GM23248 (cell line): ENCODE measurements around the gene MYMX. TPM values are rescaled to one million over a fixed set of nuclear protein-coding genes. Genes with fewer than 3 reads are reported as not detected.

Experiments used
- DNase-seq: peaks from one replicate; pipeline ENCODE4 v3.0.0-alpha.2; 2015
- H2AFZ ChIP-seq: fragments of 200-600 bp; sonication (generic); 2 replicates; pipeline ENCODE4 v1.6.1; 2016; ENCODE audit warnings: antibody characterized with exemption
- H3F3A ChIP-seq: fragments of 200-600 bp; sonication (generic); 2 replicates; pipeline ENCODE4 v1.6.1; 2016; ENCODE audit warnings: mild to moderate bottlenecking, antibody characterized with exemption, mixed run types; ENCODE audit not compliant: insufficient read depth
- H3K27ac ChIP-seq: fragments of 200-600 bp; sonication (generic); 2 replicates; pipeline ENCODE4 v1.5.1; 2016; ENCODE audit warnings: mild to moderate bottlenecking
- H3K27me3 ChIP-seq: fragments of 200-600 bp; sonication (generic); replicated peaks from 2 replicates; pipeline ENCODE4 v1.6.1; 2016; ENCODE audit warnings: mild to moderate bottlenecking; ENCODE audit not compliant: insufficient read depth
- H3K36me3 ChIP-seq: fragments of 200-600 bp; sonication (generic); 2 replicates; pipeline ENCODE4 v1.6.1; 2016; ENCODE audit warnings: low read depth, mild to moderate bottlenecking
- H3K4me1 ChIP-seq: fragments of 200-600 bp; sonication (generic); 2 replicates; pipeline ENCODE4 v1.6.1; 2016; ENCODE audit warnings: mild to moderate bottlenecking; ENCODE audit not compliant: insufficient read depth
- H3K4me2 ChIP-seq: fragments of 200-600 bp; sonication (generic); one replicate; pipeline ENCODE4 v1.6.1; 2016; ENCODE audit warnings: mild to moderate bottlenecking; ENCODE audit not compliant: unreplicated experiment
- H3K4me3 ChIP-seq: fragments of 200-600 bp; sonication (generic); 2 replicates; pipeline ENCODE4 v1.5.1; 2016; ENCODE audit warnings: mild to moderate bottlenecking
- H3K79me2 ChIP-seq: fragments of 200-600 bp; sonication (generic); 2 replicates; pipeline ENCODE4 v1.6.1; 2016; ENCODE audit warnings: mild to moderate bottlenecking; ENCODE audit not compliant: insufficient read depth
- H3K9ac ChIP-seq: fragments of 200-600 bp; sonication (generic); 2 replicates; pipeline ENCODE4 v1.6.1; 2016; ENCODE audit warnings: mild to moderate bottlenecking
- H3K9me2 ChIP-seq: fragments of 200-600 bp; sonication (generic); 2 replicates; pipeline ENCODE4 v1.6.1; 2016; ENCODE audit warnings: mixed run types, mild to moderate bottlenecking, moderate library complexity; ENCODE audit not compliant: insufficient read depth
- H3K9me3 ChIP-seq: fragments of 200-600 bp; sonication (generic); one replicate; pipeline ENCODE4 v1.6.1; 2017; ENCODE audit warnings: low read depth
- H4K20me1 ChIP-seq: fragments of 200-600 bp; sonication (generic); 2 replicates; pipeline ENCODE4 v1.6.0; 2016; ENCODE audit not compliant: insufficient read depth
- EZH2 ChIP-seq: fragments of 200-600 bp; sonication (generic); IDR thresholded peaks from 2 replicates; pipeline ENCODE4 v1.6.1; 2018; ENCODE audit warnings: antibody characterized with exemption, mild to moderate bottlenecking; ENCODE audit not compliant: insufficient read depth, poor library complexity, severe bottlenecking
- EZH2phosphoT487 ChIP-seq: fragments of 200-600 bp; sonication (generic); IDR thresholded peaks from 2 replicates; pipeline ENCODE4 v1.6.1; 2018; ENCODE audit warnings: antibody characterized with exemption, moderate library complexity, mild to moderate bottlenecking, low read depth; ENCODE audit not compliant: insufficient read depth
- WGBS, 2 experiments: methylation state at CpG; one replicate each; pipeline ENCODE4 v1.1.6; 2015 to 2017; ENCODE audit warnings: low lambda C conversion rate in 2 of 2, low coverage in 1 of 2; ENCODE audit errors: missing lambda C conversion rate in 2 of 2; 5-methylcytosine and 5-hydroxymethylcytosine counted together
- in situ Hi-C: fragments of 300-500 bp; cut with MboI; formaldehyde crosslinking; loops from 2 replicates; pipeline ENCODE4 v1.15.0; 2020
- polyA plus RNA-seq: library from polyadenylated mRNA; unstranded; fragments of >200 nt; fragmentation: Nextera tagmentation; extraction: Ambion mirVana; gene quantifications from 2 replicates; pipeline ENCODE4 v1.2.1, GENCODE V29; 2016
- total RNA-seq: library from RNA; depleted of rRNA; stranded (reverse); fragments of >200 nt; shearing (Covaris generic); gene quantifications from 2 replicates; pipeline ENCODE4 v1.2.3, GENCODE V29; 2014

The MYMX gene
- total and polyA plus RNA-seq, 2 experiments from 2014 or later, result not detected

DNA sequence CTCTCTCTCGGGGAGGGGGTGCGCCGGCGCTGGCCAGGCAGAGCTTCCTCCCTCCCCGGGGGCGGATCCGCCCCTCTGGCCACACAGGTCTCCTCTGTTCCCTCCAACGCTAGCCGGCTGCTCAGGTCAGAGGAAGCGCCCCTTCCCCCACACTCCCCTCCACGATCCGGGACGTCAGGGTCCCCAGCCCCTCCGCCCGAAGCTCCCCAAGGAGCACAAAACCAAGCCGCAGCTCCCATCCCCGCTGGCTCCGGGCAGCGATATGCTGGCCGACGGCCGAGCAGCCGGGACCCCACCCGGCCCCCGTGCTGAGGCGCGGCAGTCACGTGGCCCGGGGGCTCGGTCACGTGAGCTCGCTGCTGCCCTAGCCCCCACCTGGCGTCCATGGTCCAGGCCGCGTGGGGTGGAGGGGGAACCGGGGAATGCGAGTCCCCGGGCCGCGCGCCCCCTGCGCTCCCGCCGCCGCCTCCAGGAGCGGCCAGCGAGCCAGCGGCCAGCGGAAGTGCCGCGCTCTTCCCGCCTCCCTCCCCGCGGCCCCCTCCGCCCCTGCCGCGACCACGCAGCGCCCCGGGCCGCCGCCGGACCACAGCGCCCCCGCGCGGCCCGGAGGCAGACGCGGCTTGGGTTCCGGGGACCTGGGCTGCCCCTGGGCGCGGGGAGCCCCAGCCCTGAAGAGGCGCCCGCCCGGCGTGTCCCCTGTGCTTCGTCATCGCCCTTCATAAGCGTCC lies 40.5 kb downstream of the MYMX start, which contains the start of gene SLC35B2:
Gene SLC35B2 (minus strand): TSS at position 504 of the 728 bp plus-strand sequence. CDS start 118 bp downstream, at position 386.
- in situ Hi-C loops, result no loop called here
- no peak for TF ChIP-seq EZH2
- TF ChIP-seq EZH2phosphoT487, result no peak
- Histone ChIP-seq H3K4me3 (peak within 1 kb of the TSS; percentile 100), H3K9me2 (no peaks in the 10 kb centered on the region), H3K27ac (peak within 1 kb of the TSS; percentile 65), H4K20me1 (peaks cover 2% of the 10 kb centered on the region; the same call in 1 of the 2 replicates), H3K36me3 (peaks cover 22% of the 10 kb centered on the region), H3K9ac (peak within 1 kb of the TSS; percentile 94), H3K27me3 (no peaks in the 10 kb centered on the region), H2AFZ (peak within 1 kb of the TSS; percentile 95), H3F3A (peaks cover 48% of the 10 kb centered on the region), H3K79me2 (peaks cover 46% of the 10 kb centered on the region), H3K4me2 (peak within 1 kb of the TSS; percentile 97), H3K4me1 (peaks cover 10% of the 10 kb centered on the region; the same call in 1 of the 2 replicates), H3K9me3 (no peaks in the 10 kb centered on the region)
- 1 to 2% methylated on average over 26 to 76 of the region's 80 CpGs for WGBS, 2 experiments
- peak; percentile 84 for DNase-seq

DNA sequence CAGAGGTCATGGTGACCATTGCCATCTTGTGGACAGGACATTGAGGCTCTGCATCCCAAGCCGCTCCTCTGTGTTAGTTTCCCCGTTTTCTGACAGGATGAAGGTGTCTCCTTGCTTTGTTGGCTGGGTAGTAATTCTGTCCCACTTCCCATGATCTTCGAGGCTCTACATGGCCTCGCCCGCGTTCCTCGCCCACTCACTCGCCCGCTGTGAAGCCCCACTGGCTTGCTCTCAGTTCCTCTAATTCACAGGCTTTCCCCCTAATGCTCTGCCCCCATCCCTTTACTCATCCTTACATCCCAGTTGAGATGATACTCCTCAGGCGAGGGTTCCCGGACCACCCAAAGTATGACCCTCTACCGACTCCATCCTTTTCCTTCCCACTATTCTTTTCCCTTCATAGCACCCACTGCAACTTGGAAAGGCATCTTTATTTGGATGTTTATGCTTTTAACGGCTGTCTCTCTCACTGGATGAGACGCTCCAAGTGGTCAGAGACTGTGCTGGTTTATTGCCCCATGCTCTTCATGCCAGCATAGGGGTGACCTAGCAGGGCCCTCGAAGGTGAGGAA lies 41.1 kb downstream of the MYMX start:
- Histone ChIP-seq H3K9me3 (no peaks in the 10 kb centered on the region), H3K27ac (peak overlapping the region; percentile 33), H3K4me3 (peak overlapping the region; percentile 100), H3K9me2 (no peaks in the 10 kb centered on the region), H3K9ac (peak overlapping the region; percentile 94), H3K36me3 (peaks cover 16% of the 10 kb centered on the region), H2AFZ (peak overlapping the region; percentile 95), H3K4me2 (peak overlapping the region; percentile 70), H3F3A (peaks cover 42% of the 10 kb centered on the region), H3K27me3 (no peaks in the 10 kb centered on the region), H3K4me1 (peaks cover 10% of the 10 kb centered on the region; the same call in 1 of the 2 replicates), H3K79me2 (peaks cover 44% of the 10 kb centered on the region), H4K20me1 (no peaks in the 10 kb centered on the region)
- 25 to 28% methylated on average over 15 of the region's 15 CpGs for WGBS, 2 experiments
- DNase-seq, result no peak
- no peak for TF ChIP-seq EZH2phosphoT487
- TF ChIP-seq EZH2, result no peak
- in situ Hi-C loops, result no loop called here

DNA sequence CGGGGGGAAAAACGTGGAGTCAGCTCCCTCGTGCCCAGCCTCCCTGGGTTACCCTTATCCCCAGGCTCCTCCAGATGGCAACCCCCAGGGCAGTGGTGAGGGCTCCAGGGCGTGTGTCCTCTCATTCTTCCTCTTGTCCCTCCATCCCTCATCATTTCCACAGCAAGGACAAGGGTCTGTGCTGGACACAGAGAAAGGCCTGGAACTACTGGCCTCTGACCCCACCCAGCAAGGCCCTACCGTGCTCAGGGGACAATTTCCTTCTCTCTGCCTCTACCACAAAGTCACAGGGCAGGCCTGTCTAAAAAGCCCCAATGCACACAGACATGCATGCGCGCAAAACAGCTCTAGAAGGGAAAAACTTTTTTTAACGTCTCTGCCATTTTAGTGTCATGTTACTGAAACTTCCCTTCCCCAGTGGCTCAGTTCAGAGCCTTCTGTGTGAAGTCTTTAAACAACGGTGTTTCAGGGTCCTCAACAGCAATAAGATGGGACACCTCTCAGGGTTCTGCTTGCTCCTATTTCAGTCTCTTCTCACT lies 41.7 kb downstream of the MYMX start:
- Histone ChIP-seq H3K9me2 (no peaks in the 10 kb centered on the region), H4K20me1 (no peaks in the 10 kb centered on the region), H3K79me2 (peaks cover 44% of the 10 kb centered on the region), H3K36me3 (peaks cover 10% of the 10 kb centered on the region), H3K4me3 (no peak overlapping the region), H3K9me3 (no peaks in the 10 kb centered on the region), H3K4me1 (peaks cover 16% of the 10 kb centered on the region), H3F3A (peaks cover 37% of the 10 kb centered on the region), H3K27me3 (no peaks in the 10 kb centered on the region), H3K9ac (no peak overlapping the region), H2AFZ (peak overlapping the region; percentile 95; the same call in 1 of the 2 replicates), H3K27ac (no peak overlapping the region), H3K4me2 (no peak overlapping the region)
- in situ Hi-C loops, result no loop called here
- TF ChIP-seq EZH2phosphoT487, result no peak
- no peak for TF ChIP-seq EZH2
- WGBS, 2 experiments, result 89 to 92% methylated on average over 9 of the region's 9 CpGs
- DNase-seq, result no peak

DNA sequence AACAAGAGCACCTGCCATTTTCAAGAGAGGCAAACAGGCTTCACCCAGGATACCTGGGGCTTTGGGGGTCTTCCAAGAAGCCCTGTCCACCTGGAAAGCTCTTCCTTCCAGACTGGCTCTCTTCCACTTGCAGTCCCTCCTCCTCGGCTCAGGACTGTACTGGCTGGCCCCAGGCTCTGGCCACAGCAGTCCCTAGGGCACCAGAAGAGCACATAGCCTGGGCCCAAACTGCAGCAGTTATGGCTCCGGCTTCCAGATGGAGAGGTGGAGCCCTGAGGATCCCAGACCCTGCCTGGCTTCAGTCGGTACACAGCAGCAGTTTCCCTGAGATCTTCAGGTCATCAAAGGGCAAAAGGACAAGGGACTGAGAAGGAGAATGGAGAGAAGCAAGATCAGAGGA lies 42.2 kb downstream of the MYMX start:
- Histone ChIP-seq H3K9me3 (no peaks in the 10 kb centered on the region), H3K79me2 (peaks cover 44% of the 10 kb centered on the region), H3K27me3 (no peaks in the 10 kb centered on the region), H4K20me1 (no peaks in the 10 kb centered on the region), H3K9ac (no peak overlapping the region), H3K27ac (no peak overlapping the region), H2AFZ (no peak overlapping the region), H3K36me3 (peaks cover 5% of the 10 kb centered on the region; the same call in 1 of the 2 replicates), H3F3A (peaks cover 32% of the 10 kb centered on the region), H3K4me3 (no peak overlapping the region), H3K9me2 (no peaks in the 10 kb centered on the region), H3K4me2 (no peak overlapping the region), H3K4me1 (peaks cover 21% of the 10 kb centered on the region)
- in situ Hi-C loops, result no loop called here
- 72% methylated on average over 3 of the region's 3 CpGs for WGBS, 2 experiments
- TF ChIP-seq EZH2phosphoT487 (no peak), EZH2 (no peak)
- no peak for DNase-seq
